ENCODE results near the gene DNAH9.

Gene DNAH9

GRCh38 chr17:11840831-11841230 lies 242.6 kb downstream of the DNAH9 start:
- peak; percentile 35 for DNase-seq (ENCODE audit: low spot score)

GRCh38 chr17:11848330-11848729 lies 250.1 kb downstream of the DNAH9 start:
- no peak for DNase-seq (ENCODE audit: low spot score)

GRCh38 chr17:11852231-11852630 lies 254.0 kb downstream of the DNAH9 start:
- DNase-seq (ENCODE audit: low spot score): no peak

GRCh38 chr17:11852912-11853311 lies 254.6 kb downstream of the DNAH9 start:
- DNase-seq (ENCODE audit: low spot score): no peak

- DNase-seq (ENCODE audit: low spot score): peak; percentile 78
Observed at GRCh38 chr17:11853321-11854151, 255.3 kb downstream of the DNAH9 start.

- no peak for DNase-seq (ENCODE audit: low spot score)
Observed at GRCh38 chr17:11855306-11855705, 257.0 kb downstream of the DNAH9 start.

GRCh38 chr17:11857006-11857405 lies 258.7 kb downstream of the DNAH9 start:
- no peak for DNase-seq (ENCODE audit: low spot score)

GRCh38 chr17:11869680-11870394 lies 271.6 kb downstream of the DNAH9 start:
- no peak for DNase-seq (ENCODE audit: low spot score)

- no peak for DNase-seq (ENCODE audit: low spot score)
Observed at GRCh38 chr17:11871773-11872172, 273.5 kb downstream of the DNAH9 start.

- no peak for DNase-seq (ENCODE audit: low spot score)
Observed at GRCh38 chr17:11874756-11875155, 276.5 kb downstream of the DNAH9 start.

- peak; percentile 50 for DNase-seq (ENCODE audit: low spot score)
Observed at GRCh38 chr17:11880714-11881113, 282.4 kb downstream of the DNAH9 start.

- no peak for DNase-seq (ENCODE audit: low spot score)
Observed at GRCh38 chr17:11882716-11883115, 284.4 kb downstream of the DNAH9 start.

GRCh38 chr17:11885051-11885450 lies 286.8 kb downstream of the DNAH9 start:
- no peak for DNase-seq (ENCODE audit: low spot score)

- DNase-seq (ENCODE audit: low spot score): peak; percentile 21
Observed at GRCh38 chr17:11889266-11889665, 291.0 kb downstream of the DNAH9 start.

GRCh38 chr17:11893862-11894261 lies 295.6 kb downstream of the DNAH9 start:
- no peak for DNase-seq (ENCODE audit: low spot score)

- no peak for DNase-seq (ENCODE audit: low spot score)
Observed at GRCh38 chr17:11896199-11896598, 297.9 kb downstream of the DNAH9 start.

- no peak for DNase-seq (ENCODE audit: low spot score)
Observed at GRCh38 chr17:11898526-11899235, 300.4 kb downstream of the DNAH9 start.

- peak; percentile 18 for DNase-seq (ENCODE audit: low spot score)
Observed at GRCh38 chr17:11899537-11899942, 301.3 kb downstream of the DNAH9 start.

GRCh38 chr17:11900041-11900476 lies 301.8 kb downstream of the DNAH9 start:
- no peak for DNase-seq (ENCODE audit: low spot score)

GRCh38 chr17:11900655-11901054 lies 302.4 kb downstream of the DNAH9 start:
- DNase-seq (ENCODE audit: low spot score): no peak

- no peak for DNase-seq (ENCODE audit: low spot score)
Observed at GRCh38 chr17:11901931-11902330, 303.7 kb downstream of the DNAH9 start.

- DNase-seq (ENCODE audit: low spot score): no peak
Observed at GRCh38 chr17:11908711-11909146, 310.5 kb downstream of the DNAH9 start.

GRCh38 chr17:11909348-11909747 lies 311.1 kb downstream of the DNAH9 start:
- no peak for DNase-seq (ENCODE audit: low spot score)

Measured in putamen (tissue), 1 donor.